ENCODE results near the gene PCBP3. TPM values are rescaled to one million over a fixed set of nuclear protein-coding genes. Genes with fewer than 3 reads are reported as not detected.
"Not testable (repeated sequence)": the region's sequence is repeated elsewhere in the genome, so short reads cannot be mapped to it uniquely, and the experiment has no call there.

PCBP3 gene
- total RNA-seq, 4 donors from 2014 or later: 0.13 to 0.26 TPM; not detected in 2

DNA sequence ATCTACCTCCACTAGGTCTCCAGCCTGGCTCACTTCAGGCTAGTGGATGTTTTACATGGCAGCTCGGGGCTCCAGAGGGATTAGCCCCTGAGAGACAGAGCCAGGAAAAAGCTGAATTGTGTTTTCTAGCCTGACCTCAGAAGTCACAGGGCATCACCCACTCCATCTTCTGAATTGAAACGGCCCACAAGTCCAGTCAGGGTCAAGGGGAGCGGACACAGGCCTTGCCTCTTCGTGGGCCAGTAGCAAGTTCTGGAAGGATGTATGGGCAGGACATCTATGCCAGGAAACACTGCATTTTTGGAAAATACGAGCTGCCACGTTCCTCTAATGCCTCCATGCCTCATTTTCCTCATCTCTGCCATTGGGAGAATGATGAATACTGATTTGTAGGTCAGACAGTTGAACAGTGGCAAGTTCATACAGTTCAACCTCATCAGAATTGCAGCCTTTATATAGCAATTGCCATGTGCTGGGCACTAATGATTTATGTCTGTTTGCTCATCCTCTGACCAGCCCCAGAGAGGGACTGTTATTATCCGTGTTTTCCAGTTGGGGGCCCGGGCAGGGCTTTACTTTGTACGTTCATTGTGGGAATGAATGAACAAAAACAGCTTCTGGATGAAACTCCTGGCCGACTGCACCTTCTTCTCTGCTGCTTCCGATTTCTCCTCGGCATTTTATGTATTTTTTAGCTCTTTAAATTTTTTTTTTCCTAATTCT is 23.2 kb upstream of the PCBP3 start:
- no peaks in the 10 kb centered on the region for H3K36me3 ChIP-seq
- H3K27me3 ChIP-seq: peaks cover 8 to 29% (median 29%) of the 10 kb centered on the region in 3 donors
- H3K4me1 ChIP-seq: no peaks in the 10 kb centered on the region
- in situ Hi-C loops (cut with MboI; ENCODE audit: low sequenced_read_pairs in 4 of 4): no loop called here
- ATAC-seq: no peak
- no peak for DNase-seq
- no peak overlapping the region for H3K4me3 ChIP-seq
- no peak overlapping the region for H3K27ac ChIP-seq
- intact Hi-C loops (cut with DNase I; ENCODE audit: low total_unique reads): no loop called here
- H3K9me3 ChIP-seq: no peaks in the 10 kb centered on the region
- TF ChIP-seq POLR2A (IDR thresholded peaks at IDR 0.05): no peak
- TF ChIP-seq, protein P1, sequence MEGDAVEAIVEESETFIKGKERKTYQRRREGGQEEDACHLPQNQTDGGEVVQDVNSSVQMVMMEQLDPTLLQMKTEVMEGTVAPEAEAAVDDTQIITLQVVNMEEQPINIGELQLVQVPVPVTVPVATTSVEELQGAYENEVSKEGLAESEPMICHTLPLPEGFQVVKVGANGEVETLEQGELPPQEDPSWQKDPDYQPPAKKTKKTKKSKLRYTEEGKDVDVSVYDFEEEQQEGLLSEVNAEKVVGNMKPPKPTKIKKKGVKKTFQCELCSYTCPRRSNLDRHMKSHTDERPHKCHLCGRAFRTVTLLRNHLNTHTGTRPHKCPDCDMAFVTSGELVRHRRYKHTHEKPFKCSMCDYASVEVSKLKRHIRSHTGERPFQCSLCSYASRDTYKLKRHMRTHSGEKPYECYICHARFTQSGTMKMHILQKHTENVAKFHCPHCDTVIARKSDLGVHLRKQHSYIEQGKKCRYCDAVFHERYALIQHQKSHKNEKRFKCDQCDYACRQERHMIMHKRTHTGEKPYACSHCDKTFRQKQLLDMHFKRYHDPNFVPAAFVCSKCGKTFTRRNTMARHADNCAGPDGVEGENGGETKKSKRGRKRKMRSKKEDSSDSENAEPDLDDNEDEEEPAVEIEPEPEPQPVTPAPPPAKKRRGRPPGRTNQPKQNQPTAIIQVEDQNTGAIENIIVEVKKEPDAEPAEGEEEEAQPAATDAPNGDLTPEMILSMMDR (IDR thresholded peaks at IDR 0.05 in 4 of 5, conservative IDR thresholded peaks at IDR 0.05 in 1 of 5): no peak

DNA sequence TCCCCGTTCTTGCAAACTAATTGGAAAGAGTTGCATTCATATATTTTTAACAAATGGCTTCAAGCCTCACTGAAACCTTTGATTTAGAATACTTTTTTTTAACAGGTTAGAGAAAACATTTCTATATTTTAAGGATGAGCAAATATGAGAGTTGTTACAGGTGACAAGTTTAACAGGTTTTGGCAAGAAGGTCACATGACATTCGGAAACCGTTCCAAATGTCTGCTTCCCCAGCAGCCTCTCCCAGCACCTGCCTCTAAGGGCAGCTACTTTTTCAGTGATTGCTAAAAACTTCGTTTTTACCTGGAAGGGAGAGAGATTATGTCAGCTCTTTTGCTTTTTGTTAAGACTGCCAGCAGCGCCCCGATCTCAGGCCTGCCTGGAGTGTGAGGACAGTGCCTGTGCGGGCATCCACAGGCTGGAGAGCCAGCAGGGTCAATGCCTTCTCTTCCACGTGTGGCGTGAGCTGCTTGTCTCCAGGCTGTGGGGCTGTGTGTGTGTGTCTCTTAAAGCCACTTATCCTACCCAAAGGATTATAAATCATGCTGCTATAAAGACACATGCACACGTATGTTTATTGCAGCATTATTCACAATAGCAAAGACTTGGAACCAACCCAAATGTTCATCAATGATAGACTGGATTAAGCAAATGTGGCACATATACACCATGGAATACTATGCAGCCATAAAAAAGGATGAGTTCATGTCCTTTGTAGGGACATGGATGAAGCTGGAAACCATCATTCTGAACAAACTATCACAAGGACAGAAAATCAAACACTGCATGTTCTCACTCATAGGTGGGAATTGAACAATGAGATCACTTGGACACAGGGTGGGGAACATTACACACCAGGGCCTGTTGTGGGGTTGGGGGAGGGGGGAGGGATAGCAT is 21.8 kb upstream of the PCBP3 start:
- peaks cover 6 to 21% (median 21%) of the 10 kb centered on the region in 3 donors for H3K27me3 ChIP-seq
- H3K4me1 ChIP-seq; in situ Hi-C loops (cut with MboI; ENCODE audit: low sequenced_read_pairs in 4 of 4); H3K27ac ChIP-seq; H3K4me3 ChIP-seq; DNase-seq; intact Hi-C loops (cut with DNase I; ENCODE audit: low total_unique reads); H3K9me3 ChIP-seq; H3K36me3 ChIP-seq; ATAC-seq: not testable (repeated sequence)

DNA sequence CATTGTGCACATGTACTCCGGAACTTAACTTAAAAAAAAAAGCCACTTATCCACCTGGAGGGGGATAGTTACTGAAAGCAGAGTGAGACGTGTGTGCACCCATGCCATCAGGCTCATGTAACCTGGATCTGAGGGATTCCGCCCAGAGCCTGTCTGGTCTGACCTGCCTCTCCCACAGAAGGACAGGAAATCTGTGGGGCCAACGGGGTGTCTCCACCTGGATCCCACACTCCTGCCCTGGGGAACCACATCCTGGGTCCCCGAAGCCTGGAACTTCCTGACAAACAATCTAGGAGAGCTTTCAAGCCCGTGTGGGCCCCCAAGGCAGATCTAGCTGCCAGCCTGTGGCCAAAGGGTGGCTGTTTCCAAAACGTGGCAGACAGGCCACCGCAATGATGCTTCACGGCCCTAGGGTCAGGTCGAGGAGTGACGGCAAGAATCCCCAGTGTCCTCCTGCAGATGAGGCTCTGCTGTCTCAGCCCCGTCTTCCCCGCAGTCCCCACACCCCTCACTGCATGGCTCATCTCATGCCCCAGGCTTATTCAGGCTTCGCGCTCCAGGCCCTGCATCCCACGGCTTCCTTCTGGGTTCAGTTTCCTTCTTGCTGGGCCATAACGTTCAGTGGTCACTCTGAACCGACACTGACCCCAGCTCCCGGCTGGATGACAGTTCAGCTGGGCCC is 21.0 kb upstream of the PCBP3 start:
- in situ Hi-C loops (cut with MboI; ENCODE audit: low sequenced_read_pairs in 4 of 4): no loop called here
- intact Hi-C loops (cut with DNase I; ENCODE audit: low total_unique reads): no loop called here
- Histone ChIP-seq H3K4me1 (no peaks in the 10 kb centered on the region), H3K27me3 (peaks cover 0 to 20% (median 16%) of the 10 kb centered on the region in 3 donors), H3K27ac (no peak overlapping the region), H3K9me3 (no peaks in the 10 kb centered on the region), H3K4me3 (no peak overlapping the region), H3K36me3 (no peaks in the 10 kb centered on the region)
- TF ChIP-seq, protein P1 (IDR thresholded peaks at IDR 0.05 in 4 of 5, conservative IDR thresholded peaks at IDR 0.05 in 1 of 5): no peak
- TF ChIP-seq POLR2A (IDR thresholded peaks at IDR 0.05): no peak
- DNase-seq (no peak), ATAC-seq (no peak)

DNA sequence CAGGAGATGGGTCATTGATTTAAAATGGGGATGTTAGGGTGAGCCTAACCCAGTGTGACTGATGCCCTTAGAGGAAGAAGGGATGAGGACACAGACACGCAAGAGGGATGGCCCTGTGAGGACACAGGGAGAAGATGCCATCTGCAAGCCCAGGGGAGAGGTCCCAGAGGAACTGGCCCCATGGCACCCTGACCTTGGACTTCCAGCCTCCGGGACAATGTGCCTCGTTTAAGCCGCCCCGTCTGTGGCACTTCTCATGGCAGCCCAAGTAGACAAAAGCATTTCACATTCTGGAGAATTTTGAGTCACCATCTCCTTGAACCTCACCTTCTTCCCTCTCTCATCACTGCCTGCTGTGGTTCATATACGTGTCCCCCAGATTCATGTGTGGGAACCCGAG is 20.1 kb upstream of the PCBP3 start:
- DNase-seq: no peak
- H3K27me3 ChIP-seq: peaks cover 0 to 17% (median 12%) of the 10 kb centered on the region in 3 donors

DNA sequence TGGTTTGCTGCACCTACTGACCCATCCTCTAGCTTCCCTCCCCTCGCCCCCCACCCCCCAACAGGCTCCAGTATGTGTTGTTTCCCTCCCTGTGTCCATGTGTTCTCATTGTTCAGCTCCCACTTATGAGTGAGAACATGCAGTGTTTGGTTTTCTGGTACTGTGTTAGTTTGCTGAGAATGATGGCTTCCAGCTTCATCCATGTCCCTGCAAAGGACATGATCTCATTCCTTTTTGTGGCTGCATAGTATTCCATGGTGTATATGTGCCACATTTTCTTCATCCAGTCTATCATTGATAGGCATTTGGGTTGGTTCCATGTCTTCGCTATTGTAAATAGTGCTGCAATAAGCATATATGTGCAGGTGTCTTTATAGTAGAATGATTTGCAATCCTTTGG is 17.4 kb upstream of the PCBP3 start:
- H3K9me3 ChIP-seq; DNase-seq; ATAC-seq; H3K4me3 ChIP-seq; intact Hi-C loops (cut with DNase I; ENCODE audit: low total_unique reads); H3K27ac ChIP-seq; H3K4me1 ChIP-seq; in situ Hi-C loops (cut with MboI; ENCODE audit: low sequenced_read_pairs in 4 of 4); H3K36me3 ChIP-seq; H3K27me3 ChIP-seq: not testable (repeated sequence)

More for the DNA sequence above, 20.1 kb upstream of the PCBP3 start:
- no peak for TF ChIP-seq POLR2A (IDR thresholded peaks at IDR 0.05)
- TF ChIP-seq, protein P1 (IDR thresholded peaks at IDR 0.05 in 4 of 5, conservative IDR thresholded peaks at IDR 0.05 in 1 of 5): no peak
- intact Hi-C loops (cut with DNase I; ENCODE audit: low total_unique reads): no loop called here
- Histone ChIP-seq H3K9me3 (no peaks in the 10 kb centered on the region), H3K36me3 (no peaks in the 10 kb centered on the region), H3K4me1 (no peaks in the 10 kb centered on the region), H3K4me3 (no peak overlapping the region), H3K27ac (no peak overlapping the region)
- in situ Hi-C loops (cut with MboI; ENCODE audit: low sequenced_read_pairs in 4 of 4): no loop called here
- ATAC-seq: no peak

Data from gastrocnemius medialis (tissue), 4 donors.